PC-9 (cell line): ENCODE measurements around the gene PFDN2. TPM values are rescaled to one million over a fixed set of nuclear protein-coding genes. Genes with fewer than 3 reads are reported as not detected.
"Not testable (repeated sequence)": the region's sequence is repeated elsewhere in the genome, so short reads cannot be mapped to it uniquely, and the experiment has no call there.

Source experiments
- BruUV-seq: library from RNA; stranded (reverse); fragments of 400-500 nt; replicated peaks from 2 replicates; lab custom pipeline; 2021; lab: Mats Ljungman, UMichigan
- CTCF ChIA-PET: fragments of 300-600 bp; sonication (Branson Sonifier 250); formaldehyde crosslinking; loops from one replicate; lab custom pipeline; 2022; ENCODE audit warnings: antibody characterized with exemption; lab: Charles Lee
- POLR2A ChIA-PET: fragments of 300-600 bp; sonication (Branson Sonifier 250); formaldehyde crosslinking; loops from one replicate; lab custom pipeline; 2022; ENCODE audit warnings: antibody characterized with exemption; ENCODE audit not compliant: unreplicated experiment; lab: Charles Lee
- DNase-seq, 2 experiments: peaks; one replicate each; pipeline versions ENCODE4 v3.0.0 to v3.0.0-alpha.2; 2015 to 2022; ENCODE audit warnings: mixed read lengths in 1 of 2
- H2AFZ ChIP-seq: fragments of 200-600 bp; sonication (generic); 2 replicates; pipeline ENCODE4 v1.8.1; 2017; ENCODE audit warnings: antibody characterized with exemption
- H3F3A ChIP-seq: fragments of 200-600 bp; sonication (generic); 2 replicates; pipeline ENCODE4 v1.8.1; 2017; ENCODE audit warnings: antibody characterized with exemption, mild to moderate bottlenecking, low read depth; ENCODE audit not compliant: insufficient read depth
- H3K27ac ChIP-seq: fragments of 200-600 bp; sonication (generic); 2 replicates; pipeline ENCODE4 v1.6.1; 2016; ENCODE audit warnings: mixed run types
- H3K27me3 ChIP-seq: fragments of 200-600 bp; sonication (generic); 2 replicates; pipeline ENCODE4 v1.6.1; 2016; ENCODE audit warnings: low read depth, mixed run types; ENCODE audit not compliant: insufficient read depth
- H3K36me3 ChIP-seq: fragments of 200-600 bp; sonication (generic); 2 replicates; pipeline ENCODE4 v1.6.1; 2016; ENCODE audit warnings: low read depth, mixed run types
- H3K4me1 ChIP-seq: fragments of 200-600 bp; sonication (generic); replicated peaks from 2 replicates; pipeline ENCODE4 v1.6.1; 2016; ENCODE audit warnings: mixed run types; ENCODE audit not compliant: insufficient read depth
- H3K4me2 ChIP-seq: fragments of 200-600 bp; sonication (generic); 2 replicates; pipeline ENCODE4 v1.6.1; 2017; ENCODE audit warnings: mixed run types
- H3K4me3 ChIP-seq: fragments of 200-600 bp; sonication (generic); 2 replicates; pipeline ENCODE4 v1.6.1; 2016; ENCODE audit warnings: mixed run types
- H3K79me2 ChIP-seq: fragments of 200-600 bp; sonication (generic); 2 replicates; pipeline ENCODE4 v1.6.1; 2017; ENCODE audit warnings: low read depth, mixed run types
- H3K9me2 ChIP-seq: fragments of 200-600 bp; sonication (generic); 2 replicates; pipeline ENCODE4 v1.8.1; 2017; ENCODE audit warnings: mild to moderate bottlenecking; ENCODE audit not compliant: insufficient read depth
- H3K9me3 ChIP-seq: fragments of 200-600 bp; sonication (generic); 2 replicates; pipeline ENCODE4 v1.8.1; 2016; ENCODE audit warnings: low read depth; ENCODE audit not compliant: insufficient read depth
- H4K20me1 ChIP-seq: fragments of 200-600 bp; sonication (generic); 2 replicates; pipeline ENCODE4 v1.8.1; 2017; ENCODE audit not compliant: insufficient read depth
- CTCF ChIP-seq: fragments of 200-600 bp; sonication (generic); conservative IDR thresholded peaks from 2 replicates; pipeline ENCODE4 v1.6.1; 2017; ENCODE audit warnings: mixed run types, antibody characterized with exemption, mild to moderate bottlenecking, moderate library complexity
- EZH2 ChIP-seq: fragments of 200-600 bp; sonication (generic); IDR thresholded peaks from 2 replicates; pipeline ENCODE4 v1.8.0; 2017; ENCODE audit warnings: antibody characterized with exemption, low read depth
- intact Hi-C: fragments of 100-400 bp; cut with micrococcal nuclease; formaldehyde crosslinking; loops from one replicate; pipeline ENCODE4 v1.10.0; 2022; ENCODE audit not compliant: unreplicated experiment
- total RNA-seq: library from RNA; stranded (reverse); gene quantifications from 2 replicates; pipeline ENCODE4 v1.2.3, GENCODE V29; 2021

Gene PFDN2
- total RNA-seq, 1 experiment from 2014 or later = 74.4 TPM

- Histone ChIP-seq H3K27ac (no peak overlapping the region), H3K4me2 (no peak overlapping the region), H3K9me3 (no peaks in the 10 kb centered on the region), H2AFZ (no peak overlapping the region), H3K4me1 (peaks cover 22% of the 10 kb centered on the region), H3K36me3 (no peaks in the 10 kb centered on the region), H3K4me3 (no peak overlapping the region), H4K20me1 (no peaks in the 10 kb centered on the region), H3K27me3 (no peaks in the 10 kb centered on the region), H3F3A (peaks cover 40% of the 10 kb centered on the region), H3K79me2 (peaks cover 29% of the 10 kb centered on the region), H3K9me2 (no peaks in the 10 kb centered on the region)
- CTCF ChIA-PET = interaction anchor here (0.6 kb wide), 2 partner anchors 12 to 36 kb away, joined by 6 to 7 read pairs; no protein-coding TSS in a partner anchor
- TF ChIP-seq CTCF = no peak
- no peak for DNase-seq
- intact Hi-C loops = no loop called here
- POLR2A ChIA-PET = interaction anchor here (0.5 kb wide), 1 partner anchor 12 kb away, joined by 6 read pairs; no protein-coding TSS in a partner anchor
- BruUV-seq = no TSS peak
Measured at GRCh38 chr1:161121042-161121650, 3.3 kb upstream of the PFDN2 start.

GRCh38 chr1:161119092-161119903 is 1.5 kb upstream of the PFDN2 start:
- peaks cover 38% of the 10 kb centered on the region for H3K4me1 ChIP-seq
- POLR2A ChIA-PET = no interaction called here
- TF ChIP-seq EZH2 = no peak
- peak; percentile 61; the same call in 1 of the 2 replicates for TF ChIP-seq CTCF
- no peaks in the 10 kb centered on the region for H3K9me3 ChIP-seq
- no TSS peak for BruUV-seq
- CTCF ChIA-PET = no interaction called here
- H3K27me3 ChIP-seq = no peaks in the 10 kb centered on the region
- no peaks in the 10 kb centered on the region for H3K9me2 ChIP-seq
- H2AFZ ChIP-seq = no peak overlapping the region
- peaks cover 56% of the 10 kb centered on the region for H3F3A ChIP-seq
- DNase-seq = peak in 1 of 2 experiments; percentile 49
- H3K4me3 ChIP-seq = peak overlapping the region; percentile 82
- H4K20me1 ChIP-seq = no peaks in the 10 kb centered on the region; the same call in 1 of the 2 replicates
- H3K79me2 ChIP-seq = peaks cover 44% of the 10 kb centered on the region
- peak overlapping the region; percentile 81; the same call in 1 of the 2 replicates for H3K27ac ChIP-seq
- intact Hi-C loops = loop anchor here (2.0 kb wide), 1 partner anchor 48 kb away; the partner anchor contains the start of gene PPOX
- no peaks in the 10 kb centered on the region for H3K36me3 ChIP-seq
- peak overlapping the region; percentile 94 for H3K4me2 ChIP-seq

GRCh38 chr1:161115961-161116360 is 1.9 kb downstream of the PFDN2 start:
- H3K4me3 ChIP-seq, DNase-seq, H3K9me2 ChIP-seq, H2AFZ ChIP-seq, CTCF ChIA-PET, BruUV-seq, POLR2A ChIA-PET, intact Hi-C loops, H3K27me3 ChIP-seq, H3K36me3 ChIP-seq, H3K9me3 ChIP-seq: not testable (repeated sequence)
- peak overlapping the region; percentile 81 for H3K27ac ChIP-seq
- peaks cover 15% of the 10 kb centered on the region for H4K20me1 ChIP-seq
- H3F3A ChIP-seq = peaks cover 51% of the 10 kb centered on the region
- H3K79me2 ChIP-seq = peaks cover 75% of the 10 kb centered on the region
- H3K4me1 ChIP-seq = peaks cover 50% of the 10 kb centered on the region
- H3K4me2 ChIP-seq = peak overlapping the region; percentile 94
